H1 (cell line): Measurements from ENCODE around the gene TRIM9. TPM values are rescaled to one million over a fixed set of nuclear protein-coding genes. Genes with fewer than 3 reads are reported as not detected.

Experiments
- CTCF ChIA-PET: fragments of 300-600 bp; sonication (Branson Sonifier 250); formaldehyde crosslinking; loops from one replicate; lab custom pipeline; 2021; ENCODE audit not compliant: partially characterized antibody; lab: Charles Lee
- POLR2A ChIA-PET: fragments of 300-600 bp; sonication (Branson Sonifier 250); formaldehyde crosslinking; loops from one replicate; lab custom pipeline; 2021; ENCODE audit warnings: inconsistent platforms; ENCODE audit not compliant: partially characterized antibody; lab: Charles Lee
- DNase-seq, 2 experiments: peaks; one replicate each; pipeline versions ENCODE4 v3.0.0 to v3.0.0-alpha.2; 2010 to 2022; ENCODE audit warnings: low spot score in 2 of 2, low read depth in 1 of 2, mixed read lengths in 1 of 2
- FAIRE-seq: peaks from 2 replicates; lab custom pipeline; 2011; peaks lifted over from hg19 to GRCh38; lab: Jason Lieb, UNC
- H2AFZ ChIP-seq: 2 replicates; pipeline ENCODE4 v1.8.1; 2012; ENCODE audit warnings: low read length, inconsistent platforms
- H2AK5ac ChIP-seq: 2 replicates; pipeline ENCODE4 v1.6.1; 2013; ENCODE audit warnings: low read depth, low read length
- H2BK120ac ChIP-seq: replicated peaks from 2 replicates; pipeline ENCODE3; 2013; ENCODE audit warnings: low read depth, low read length, inconsistent platforms
- H2BK12ac ChIP-seq: 2 replicates; pipeline ENCODE4 v1.6.1; 2013; ENCODE audit warnings: low read depth, low read length
- H2BK15ac ChIP-seq: 2 replicates; pipeline ENCODE4 v1.6.1; 2013; ENCODE audit warnings: low read length
- H2BK20ac ChIP-seq: 2 replicates; pipeline ENCODE4 v1.6.1; 2013; ENCODE audit warnings: low read length
- H2BK5ac ChIP-seq: 2 replicates; pipeline ENCODE4 v1.6.1; 2013; ENCODE audit warnings: low read depth, low read length
- H3K14ac ChIP-seq: 2 replicates; pipeline ENCODE4 v1.6.1; 2013; ENCODE audit warnings: inconsistent platforms; ENCODE audit not compliant: insufficient read length
- H3K18ac ChIP-seq: 2 replicates; pipeline ENCODE4 v1.6.1; 2013; ENCODE audit warnings: low read length; ENCODE audit errors: extremely low read depth
- H3K23ac ChIP-seq: 2 replicates; pipeline ENCODE4 v1.6.1; 2013; ENCODE audit warnings: inconsistent platforms; ENCODE audit not compliant: insufficient read length
- H3K23me2 ChIP-seq: 2 replicates; pipeline ENCODE4 v1.6.1; 2013; ENCODE audit warnings: low read depth, low read length
- H3K27ac ChIP-seq: 2 replicates; pipeline ENCODE4 v1.6.1; 2011; ENCODE audit warnings: low read depth, low read length, inconsistent platforms
- H3K27me3 ChIP-seq, 4 experiments: replicated peaks in 1 of 4; 1 replicate in 1 of 4; 2 replicates in 3 of 4; pipeline versions ENCODE4 v1.6.1 to v1.8.1; 2011 to 2013; ENCODE audit warnings: low read length in 3 of 4, mild to moderate bottlenecking in 3 of 4, inconsistent platforms in 2 of 4, mixed read lengths in 2 of 4, moderate library complexity in 1 of 4; ENCODE audit not compliant: control insufficient read depth in 3 of 4, insufficient read depth in 3 of 4; ENCODE audit errors: extremely low read depth in 1 of 4
- H3K36me3 ChIP-seq, 4 experiments: 2 replicates each; pipeline versions ENCODE4 v1.6.1 to v1.8.1; 2011 to 2013; ENCODE audit warnings: mild to moderate bottlenecking in 4 of 4, low read length in 3 of 4, moderate library complexity in 2 of 4, control low read depth in 1 of 4, inconsistent platforms in 1 of 4; ENCODE audit not compliant: insufficient read depth in 4 of 4, control insufficient read depth in 2 of 4
- H3K4ac ChIP-seq: replicated peaks from 2 replicates; pipeline ENCODE3; 2013; ENCODE audit warnings: low read length, low read depth, mixed read lengths, inconsistent platforms; ENCODE audit not compliant: insufficient read length
- H3K4me1 ChIP-seq, 4 experiments: replicated peaks in 1 of 4; 1 replicate in 1 of 4; 2 replicates in 3 of 4; pipeline versions ENCODE4 v1.6.1 to v1.8.1; 2011 to 2013; ENCODE audit warnings: low read length in 3 of 4, inconsistent platforms in 2 of 4, mixed read lengths in 1 of 4; ENCODE audit not compliant: insufficient read depth in 4 of 4, control insufficient read depth in 3 of 4
- H3K4me2 ChIP-seq, 2 experiments: 2 replicates each; pipeline versions ENCODE4 v1.6.1 to v1.8.1; 2011 to 2013; ENCODE audit warnings: low read depth in 2 of 2, low read length in 2 of 2, control low read depth in 1 of 2, inconsistent platforms in 1 of 2, mild to moderate bottlenecking in 1 of 2; ENCODE audit not compliant: insufficient read depth in 1 of 2
- H3K4me3 ChIP-seq, 4 experiments: fragments of 200-600, 300-600 bp in 1 of 4; sonication (generic), shearing (Covaris generic), sonication (Bioruptor Twin) in 1 of 4; 2 replicates each; pipeline versions ENCODE4 v1.5.1 to v1.8.1; 2011 to 2016; ENCODE audit warnings: low read length in 4 of 4, low read depth in 3 of 4, control low read depth in 2 of 4, inconsistent platforms in 2 of 4, mild to moderate bottlenecking in 2 of 4, mixed read lengths in 1 of 4, moderate library complexity in 1 of 4; ENCODE audit not compliant: insufficient read depth in 2 of 4; ENCODE audit errors: extremely low read depth in 1 of 4
- H3K56ac ChIP-seq: replicated peaks from 2 replicates; pipeline ENCODE3; 2013; ENCODE audit warnings: low read depth, mild to moderate bottlenecking, mixed read lengths, low read length, inconsistent platforms; ENCODE audit not compliant: insufficient read length
- H3K79me1 ChIP-seq: 2 replicates; pipeline ENCODE4 v1.6.1; 2013; ENCODE audit warnings: low read depth, low read length, control low read depth
- H3K79me2 ChIP-seq, 2 experiments: 2 replicates each; pipeline versions ENCODE4 v1.6.1 to v1.8.1; 2012 to 2013; ENCODE audit warnings: low read length in 2 of 2, mild to moderate bottlenecking in 2 of 2, inconsistent platforms in 1 of 2; ENCODE audit not compliant: insufficient read depth in 2 of 2, control insufficient read depth in 1 of 2
- H3K9ac ChIP-seq, 4 experiments: replicated peaks in 1 of 4; 1 replicate in 1 of 4; 2 replicates in 3 of 4; pipeline versions ENCODE4 v1.6.1 to v1.8.1; 2011 to 2013; ENCODE audit warnings: low read depth in 3 of 4, low read length in 3 of 4, control low read depth in 2 of 4, mild to moderate bottlenecking in 2 of 4, moderate library complexity in 2 of 4, inconsistent platforms in 1 of 4; ENCODE audit errors: extremely low read depth in 1 of 4
- H3K9me3 ChIP-seq, 2 experiments: 2 replicates each; pipeline versions ENCODE4 v1.6.1 to v1.8.1; 2012 to 2013; ENCODE audit warnings: mild to moderate bottlenecking in 2 of 2, moderate library complexity in 2 of 2, control low read depth in 1 of 2, inconsistent platforms in 1 of 2, low read depth in 1 of 2, low read length in 1 of 2, mixed read lengths in 1 of 2; ENCODE audit not compliant: insufficient read depth in 2 of 2
- H4K20me1 ChIP-seq, 2 experiments: replicated peaks in 1 of 2; 2 replicates each; pipeline versions ENCODE3 to v1.8.1; 2011 to 2013; ENCODE audit warnings: inconsistent platforms in 2 of 2, low read length in 2 of 2, mild to moderate bottlenecking in 1 of 2; ENCODE audit not compliant: insufficient read depth in 2 of 2, control insufficient read depth in 1 of 2
- H4K5ac ChIP-seq: 2 replicates; pipeline ENCODE4 v1.6.1; 2013; ENCODE audit warnings: low read length, low read depth, mixed read lengths, inconsistent platforms; ENCODE audit not compliant: insufficient read length
- H4K8ac ChIP-seq: 2 replicates; pipeline ENCODE4 v1.8.0; 2013; ENCODE audit warnings: mild to moderate bottlenecking, moderate library complexity, low read length, inconsistent platforms; ENCODE audit not compliant: insufficient read depth; ENCODE audit errors: extremely low read depth
- H4K91ac ChIP-seq: replicated peaks from 2 replicates; pipeline ENCODE3; 2013; ENCODE audit warnings: low read length, mixed read lengths, inconsistent platforms; ENCODE audit not compliant: insufficient read length
- BACH1 ChIP-seq: IDR thresholded peaks from 2 replicates; pipeline ENCODE4 v1.6.1; 2012; ENCODE audit warnings: low read length, improper control_type of control experiment
- BCL11A ChIP-seq, 2 experiments: IDR thresholded peaks; one replicate each; pipeline ENCODE4 v1.6.1; 2011; ENCODE audit warnings: low read depth in 2 of 2, low read length in 2 of 2, mild to moderate bottlenecking in 2 of 2
- CTBP2 ChIP-seq: IDR thresholded peaks from 2 replicates; pipeline ENCODE4 v1.7.0; 2011; ENCODE audit warnings: borderline replicate concordance, mild to moderate bottlenecking, moderate library complexity, mixed read lengths, low read length; ENCODE audit not compliant: insufficient read depth, insufficient read length
- EGR1 ChIP-seq: IDR thresholded peaks from 2 replicates; pipeline ENCODE4 v1.6.1; 2011; ENCODE audit warnings: low read depth, low read length, borderline replicate concordance
- FOSL1 ChIP-seq: IDR thresholded peaks from 2 replicates; pipeline ENCODE4 v1.6.1; 2011; ENCODE audit warnings: mild to moderate bottlenecking, low read depth, low read length, moderate library complexity; ENCODE audit not compliant: insufficient read depth
- GABPA ChIP-seq: IDR thresholded peaks from 2 replicates; pipeline ENCODE4 v1.6.1; 2011; ENCODE audit warnings: mild to moderate bottlenecking, low read length, moderate library complexity, borderline replicate concordance; ENCODE audit not compliant: insufficient read depth
- HDAC2 ChIP-seq, 2 experiments: fragments of 300-600 bp in 1 of 2; sonication (generic) in 1 of 2; IDR thresholded peaks; 2 replicates each; pipeline ENCODE4 v1.6.1; 2011 to 2012; ENCODE audit warnings: low read depth in 2 of 2, low read length in 2 of 2, mild to moderate bottlenecking in 2 of 2, moderate library complexity in 2 of 2, borderline replicate concordance in 1 of 2, inconsistent platforms in 1 of 2
- RFX5 ChIP-seq: IDR thresholded peaks from 2 replicates; pipeline ENCODE4 v1.6.1; 2011; ENCODE audit warnings: low read depth, low read length, improper control_type of control experiment, borderline replicate concordance
- TAF1 ChIP-seq: IDR thresholded peaks from 2 replicates; pipeline ENCODE4 v1.6.1; 2011; ENCODE audit warnings: mild to moderate bottlenecking, low read depth, low read length
- WGBS, 2 experiments: shearing (Covaris generic) in 1 of 2; methylation state at CpG; one replicate each; pipeline versions ENCODE4 v1.1.6 to v1.1.7; 2013 to 2015; ENCODE audit warnings: low lambda C conversion rate in 2 of 2, mixed read lengths in 2 of 2, inconsistent platforms in 1 of 2, low coverage in 1 of 2, missing lambda C conversion rate in 1 of 2; ENCODE audit not compliant: insufficient replicate concordance in 2 of 2, insufficient coverage in 1 of 2, insufficient read length in 1 of 2; ENCODE audit errors: extremely low coverage in 1 of 2, missing lambda C conversion rate in 1 of 2; 5-methylcytosine and 5-hydroxymethylcytosine counted together
- polyA plus RNA-seq, 7 experiments: library from polyadenylated mRNA; depleted of rRNA in 3 of 7; stranded (reverse) in 5 of 7; unstranded in 2 of 7; fragments of >200 nt in 5 of 7; fragments of 200-250 nt in 2 of 7; gene quantifications; 1 replicate in 5 of 7; 2 replicates in 1 of 7; 4 replicates in 1 of 7; pipeline versions ENCODE4 v1.2.1 to v1.2.3, GENCODE V29; 2011 to 2013; ENCODE audit warnings: missing spikeins in 2 of 7, mixed read lengths in 2 of 7
- total RNA-seq: library from RNA; stranded (reverse); fragmentation: NEBNext Ultra II Directional; extraction: Animal tissue kit (Norgen Biotek cat#: 25700); gene quantifications from 2 replicates; pipeline ENCODE4 v1.2.1, GENCODE V29; 2021
- TF ChIP-seq, protein P1 (sequence below): IDR thresholded peaks from 2 replicates; pipeline ENCODE4 v1.6.1; 2012; ENCODE audit warnings: inconsistent platforms
- TF ChIP-seq, protein P2 (sequence below), 3 experiments: IDR thresholded peaks; 1 replicate in 2 of 3; 2 replicates in 1 of 3; pipeline versions ENCODE4 v1.5.1 to v1.6.1; 2011; ENCODE audit warnings: low read length in 3 of 3, mild to moderate bottlenecking in 3 of 3, inconsistent platforms in 2 of 3, low read depth in 1 of 3, moderate library complexity in 1 of 3; ENCODE audit not compliant: insufficient read depth in 1 of 3; ENCODE audit errors: control extremely low read depth in 1 of 3

Gene TRIM9
- total and polyA plus RNA-seq, 2 of the 8 experiments (the other 6 are each of a cell fraction or from before 2014, with no cell fraction given) = 2.7 to 5.4 TPM

- Histone ChIP-seq H2BK5ac (no peak overlapping the region), H3K4me2 (no peak overlapping the region), H3K9me3 (no peaks in the 10 kb centered on the region), H2AFZ (no peak overlapping the region), H3K4me1 (peaks cover 0 to 21% (median 9%) of the 10 kb centered on the region in 4 experiments; a peak in 6 of 7 replicates), H3K23me2 (peaks cover 23% of the 10 kb centered on the region; the same call in 1 of the 2 replicates), H4K5ac (no peak overlapping the region), H3K79me1 (no peaks in the 10 kb centered on the region), H3K4me3 (no peak overlapping the region), H2BK15ac (no peak overlapping the region), H4K91ac (no peak overlapping the region), H3K4ac (no peak overlapping the region), H2BK20ac (no peak overlapping the region), H3K56ac (no peak overlapping the region), H3K9ac (no peak overlapping the region), H3K14ac (no peak overlapping the region), H3K23ac (no peak overlapping the region), H2BK120ac (no peak overlapping the region), H3K36me3 (no peaks in the 10 kb centered on the region), H3K27ac (no peak overlapping the region), H4K8ac (no peak overlapping the region), H3K79me2 (no peaks in the 10 kb centered on the region), H3K18ac (no peak overlapping the region), H3K27me3 (peaks cover 19 to 46% (median 28%) of the 10 kb centered on the region in 4 experiments), H2BK12ac (no peak overlapping the region), H2AK5ac (no peak overlapping the region), H4K20me1 (peaks cover 3 to 5% of the 10 kb centered on the region in 2 experiments)
- DNase-seq (no peak), FAIRE-seq (no peak)
- POLR2A ChIA-PET = no interaction called here
- WGBS, 2 experiments = 97% methylated on average over 2 of the region's 2 CpGs; no CpG with 5 or more reads in 1 of the 2 experiments
- CTCF ChIA-PET = interaction anchor here (0.6 to 3.0 kb wide), 5 partner anchors 9 to 132 kb away, joined by 3 to 7 read pairs (median 5); no protein-coding TSS in a partner anchor
- TF ChIP-seq BCL11A (IDR thresholded peaks at IDR 0.05; ENCODE audit: low read depth in 2 of 2, low read length in 2 of 2) (no peak), TAF1 (no peak), EGR1 (no peak), RFX5 (no peak), BACH1 (no peak), CTBP2 (no peak), GABPA (no peak), HDAC2 (IDR thresholded peaks at IDR 0.05; ENCODE audit: borderline replicate concordance in 1 of 2, low read depth in 2 of 2, low read length in 2 of 2) (no peak), FOSL1 (no peak)
- TF ChIP-seq, protein P1, sequence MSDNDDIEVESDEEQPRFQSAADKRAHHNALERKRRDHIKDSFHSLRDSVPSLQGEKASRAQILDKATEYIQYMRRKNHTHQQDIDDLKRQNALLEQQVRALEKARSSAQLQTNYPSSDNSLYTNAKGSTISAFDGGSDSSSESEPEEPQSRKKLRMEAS = no peak
- TF ChIP-seq, protein P2, sequence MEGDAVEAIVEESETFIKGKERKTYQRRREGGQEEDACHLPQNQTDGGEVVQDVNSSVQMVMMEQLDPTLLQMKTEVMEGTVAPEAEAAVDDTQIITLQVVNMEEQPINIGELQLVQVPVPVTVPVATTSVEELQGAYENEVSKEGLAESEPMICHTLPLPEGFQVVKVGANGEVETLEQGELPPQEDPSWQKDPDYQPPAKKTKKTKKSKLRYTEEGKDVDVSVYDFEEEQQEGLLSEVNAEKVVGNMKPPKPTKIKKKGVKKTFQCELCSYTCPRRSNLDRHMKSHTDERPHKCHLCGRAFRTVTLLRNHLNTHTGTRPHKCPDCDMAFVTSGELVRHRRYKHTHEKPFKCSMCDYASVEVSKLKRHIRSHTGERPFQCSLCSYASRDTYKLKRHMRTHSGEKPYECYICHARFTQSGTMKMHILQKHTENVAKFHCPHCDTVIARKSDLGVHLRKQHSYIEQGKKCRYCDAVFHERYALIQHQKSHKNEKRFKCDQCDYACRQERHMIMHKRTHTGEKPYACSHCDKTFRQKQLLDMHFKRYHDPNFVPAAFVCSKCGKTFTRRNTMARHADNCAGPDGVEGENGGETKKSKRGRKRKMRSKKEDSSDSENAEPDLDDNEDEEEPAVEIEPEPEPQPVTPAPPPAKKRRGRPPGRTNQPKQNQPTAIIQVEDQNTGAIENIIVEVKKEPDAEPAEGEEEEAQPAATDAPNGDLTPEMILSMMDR (IDR thresholded peaks at IDR 0.05; ENCODE audit: control extremely low read depth in 1 of 3, insufficient read depth in 1 of 3, low read depth in 1 of 3, low read length in 3 of 3) = no peak
Observed at GRCh38 chr14:51096870-51097269, 2.0 kb upstream of the TRIM9 start.
